ENCODE measurements around the gene ANKS1B.
A peak's percentile ranks its signal among the peaks of the same experiment; 100 is the strongest.

The ANKS1B gene

DNA sequence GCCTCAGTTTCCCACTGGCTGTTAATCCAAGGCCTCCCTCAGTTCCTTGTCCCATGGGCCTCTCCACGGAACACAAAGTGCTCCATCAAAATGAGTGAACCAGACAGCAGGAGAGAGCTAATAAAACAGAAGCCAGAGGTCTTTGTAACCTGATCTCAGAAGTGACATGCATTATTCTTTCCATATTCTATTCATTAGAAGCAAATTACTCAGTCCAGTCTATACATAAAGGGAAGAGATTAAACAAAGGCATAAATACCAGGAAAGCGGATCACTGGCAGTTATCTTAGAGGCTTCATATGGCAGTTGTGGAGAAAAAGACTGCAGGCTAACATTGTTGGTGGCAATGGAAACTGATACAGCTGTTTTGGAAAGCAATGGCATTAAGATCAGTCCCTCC lies 507.8 kb downstream of the ANKS1B start:
- no peak for ATAC-seq

GRCh38 chr12:99455350-99456035 lies 529.2 kb downstream of the ANKS1B start:
- ATAC-seq, result peak; percentile 68
- TF ChIP-seq ZFP3 (CRISPR knock-in tag; IDR thresholded peaks at IDR 0.05) (no peak), BACH2 (CRISPR knock-in tag; IDR thresholded peaks at IDR 0.05; ENCODE audit: borderline replicate concordance) (no peak), ZNF8 (CRISPR knock-in tag; IDR thresholded peaks at IDR 0.05) (no peak), ZNF70 (CRISPR knock-in tag; IDR thresholded peaks at IDR 0.05) (no peak), PPARA (CRISPR knock-in tag; IDR thresholded peaks at IDR 0.05; ENCODE audit: borderline replicate concordance) (no peak), SNAI2 (CRISPR knock-in tag; IDR thresholded peaks at IDR 0.05) (no peak), ZNF565 (CRISPR knock-in tag; conservative IDR thresholded peaks at IDR 0.05; ENCODE audit: low read depth) (no peak), TCF4 (CRISPR knock-in tag; IDR thresholded peaks at IDR 0.05; ENCODE audit: borderline replicate concordance) (no peak), POU6F1 (CRISPR knock-in tag; IDR thresholded peaks at IDR 0.05; ENCODE audit: borderline replicate concordance, low read depth) (no peak), ZC3H10 (CRISPR knock-in tag; IDR thresholded peaks at IDR 0.05) (no peak), ARNTL (CRISPR knock-in tag; IDR thresholded peaks at IDR 0.05; ENCODE audit: borderline replicate concordance, low read depth) (no peak)
- TF ChIP-seq, protein P1, sequence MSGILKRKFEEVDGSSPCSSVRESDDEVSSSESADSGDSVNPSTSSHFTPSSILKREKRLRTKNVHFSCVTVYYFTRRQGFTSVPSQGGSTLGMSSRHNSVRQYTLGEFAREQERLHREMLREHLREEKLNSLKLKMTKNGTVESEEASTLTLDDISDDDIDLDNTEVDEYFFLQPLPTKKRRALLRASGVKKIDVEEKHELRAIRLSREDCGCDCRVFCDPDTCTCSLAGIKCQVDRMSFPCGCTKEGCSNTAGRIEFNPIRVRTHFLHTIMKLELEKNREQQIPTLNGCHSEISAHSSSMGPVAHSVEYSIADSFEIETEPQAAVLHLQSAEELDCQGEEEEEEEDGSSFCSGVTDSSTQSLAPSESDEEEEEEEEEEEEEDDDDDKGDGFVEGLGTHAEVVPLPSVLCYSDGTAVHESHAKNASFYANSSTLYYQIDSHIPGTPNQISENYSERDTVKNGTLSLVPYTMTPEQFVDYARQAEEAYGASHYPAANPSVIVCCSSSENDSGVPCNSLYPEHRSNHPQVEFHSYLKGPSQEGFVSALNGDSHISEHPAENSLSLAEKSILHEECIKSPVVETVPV (CRISPR knock-in tag; IDR thresholded peaks at IDR 0.05), result no peak
- TF ChIP-seq, protein P2, sequence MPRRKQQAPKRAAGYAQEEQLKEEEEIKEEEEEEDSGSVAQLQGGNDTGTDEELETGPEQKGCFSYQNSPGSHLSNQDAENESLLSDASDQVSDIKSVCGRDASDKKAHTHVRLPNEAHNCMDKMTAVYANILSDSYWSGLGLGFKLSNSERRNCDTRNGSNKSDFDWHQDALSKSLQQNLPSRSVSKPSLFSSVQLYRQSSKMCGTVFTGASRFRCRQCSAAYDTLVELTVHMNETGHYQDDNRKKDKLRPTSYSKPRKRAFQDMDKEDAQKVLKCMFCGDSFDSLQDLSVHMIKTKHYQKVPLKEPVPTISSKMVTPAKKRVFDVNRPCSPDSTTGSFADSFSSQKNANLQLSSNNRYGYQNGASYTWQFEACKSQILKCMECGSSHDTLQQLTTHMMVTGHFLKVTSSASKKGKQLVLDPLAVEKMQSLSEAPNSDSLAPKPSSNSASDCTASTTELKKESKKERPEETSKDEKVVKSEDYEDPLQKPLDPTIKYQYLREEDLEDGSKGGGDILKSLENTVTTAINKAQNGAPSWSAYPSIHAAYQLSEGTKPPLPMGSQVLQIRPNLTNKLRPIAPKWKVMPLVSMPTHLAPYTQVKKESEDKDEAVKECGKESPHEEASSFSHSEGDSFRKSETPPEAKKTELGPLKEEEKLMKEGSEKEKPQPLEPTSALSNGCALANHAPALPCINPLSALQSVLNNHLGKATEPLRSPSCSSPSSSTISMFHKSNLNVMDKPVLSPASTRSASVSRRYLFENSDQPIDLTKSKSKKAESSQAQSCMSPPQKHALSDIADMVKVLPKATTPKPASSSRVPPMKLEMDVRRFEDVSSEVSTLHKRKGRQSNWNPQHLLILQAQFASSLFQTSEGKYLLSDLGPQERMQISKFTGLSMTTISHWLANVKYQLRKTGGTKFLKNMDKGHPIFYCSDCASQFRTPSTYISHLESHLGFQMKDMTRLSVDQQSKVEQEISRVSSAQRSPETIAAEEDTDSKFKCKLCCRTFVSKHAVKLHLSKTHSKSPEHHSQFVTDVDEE (CRISPR knock-in tag; IDR thresholded peaks at IDR 0.05), result no peak

More for the DNA sequence above, 507.8 kb downstream of the ANKS1B start:
- TF ChIP-seq TOX (CRISPR knock-in tag; IDR thresholded peaks at IDR 0.05; ENCODE audit: borderline replicate concordance) (no peak), RARB (CRISPR knock-in tag; IDR thresholded peaks at IDR 0.05) (no peak), ZFP30 (CRISPR knock-in tag; IDR thresholded peaks at IDR 0.05) (no peak), OSR1 (CRISPR knock-in tag; IDR thresholded peaks at IDR 0.05) (no peak), TCF4 (CRISPR knock-in tag; IDR thresholded peaks at IDR 0.05; ENCODE audit: borderline replicate concordance) (no peak), CREB5 (CRISPR knock-in tag; IDR thresholded peaks at IDR 0.05; ENCODE audit: low read depth) (no peak), BACH2 (CRISPR knock-in tag; IDR thresholded peaks at IDR 0.05; ENCODE audit: borderline replicate concordance) (no peak), POU6F1 (CRISPR knock-in tag; IDR thresholded peaks at IDR 0.05; ENCODE audit: borderline replicate concordance, low read depth) (no peak), ZFP3 (CRISPR knock-in tag; IDR thresholded peaks at IDR 0.05) (no peak), GLIS3 (CRISPR knock-in tag; IDR thresholded peaks at IDR 0.05) (no peak)

- no peak for ATAC-seq
- TF ChIP-seq BACH2 (CRISPR knock-in tag; IDR thresholded peaks at IDR 0.05; ENCODE audit: borderline replicate concordance) (no peak), SNAI2 (CRISPR knock-in tag; IDR thresholded peaks at IDR 0.05) (no peak), PPARA (CRISPR knock-in tag; IDR thresholded peaks at IDR 0.05; ENCODE audit: borderline replicate concordance) (no peak), PATZ1 (CRISPR knock-in tag; IDR thresholded peaks at IDR 0.05; ENCODE audit: borderline replicate concordance) (no peak), ZC3H10 (CRISPR knock-in tag; IDR thresholded peaks at IDR 0.05) (no peak), POU6F1 (CRISPR knock-in tag; IDR thresholded peaks at IDR 0.05; ENCODE audit: borderline replicate concordance, low read depth) (no peak), ZNF8 (CRISPR knock-in tag; IDR thresholded peaks at IDR 0.05) (no peak)
Measured at GRCh38 chr12:99454539-99455172, 530.1 kb downstream of the ANKS1B start.
